DOHH2 (cell line): ENCODE measurements around the gene RPS10.

Experiments
- CTCF ChIP-seq: fragments of 200-600 bp; sonication (generic); IDR thresholded peaks from one replicate; pipeline ENCODE4 v1.5.1; 2014; ENCODE audit warnings: antibody characterized with exemption, mild to moderate bottlenecking, low read depth, low read length; ENCODE audit not compliant: poor library complexity, severe bottlenecking
- EZH2phosphoT487 ChIP-seq: fragments of 200-600 bp; sonication (generic); IDR thresholded peaks from 2 replicates; pipeline ENCODE4 v1.6.1; 2017; ENCODE audit warnings: borderline replicate concordance, mild to moderate bottlenecking, antibody characterized with exemption, low read length, moderate library complexity, mixed read lengths

GRCh38 chr6:34370361-34370760 is 55.5 kb downstream of the RPS10 start:
- TF ChIP-seq EZH2phosphoT487 (no peak), CTCF (no peak)
